NCI-H1417 treated with DMSO at 0.1 percent for 48 hours (cell line): ENCODE measurements around the gene PPP1R13B.
"Not testable (repeated sequence)": the region's sequence is repeated elsewhere in the genome, so short reads cannot be mapped to it uniquely, and the experiment has no call there.

Experiments
- DNase-seq: peaks from one replicate; lab custom pipeline; 2025; lab: John Stamatoyannopoulos, UW

Gene PPP1R13B

GRCh38 chr14:103699901-103700752, 147.2 kb downstream of the PPP1R13B start:
- DNase-seq: no peak

- DNase-seq: no peak
Measured at GRCh38 chr14:103699261-103699661, 148.1 kb downstream of the PPP1R13B start.

GRCh38 chr14:103698380-103699260, 148.8 kb downstream of the PPP1R13B start:
- DNase-seq: no peak

- no peak for DNase-seq
Measured at GRCh38 chr14:103697603-103698379, 149.6 kb downstream of the PPP1R13B start.

- DNase-seq: no peak
Measured at GRCh38 chr14:103697206-103697602, 150.2 kb downstream of the PPP1R13B start.

GRCh38 chr14:103696466-103697071, 150.8 kb downstream of the PPP1R13B start:
- no peak for DNase-seq

- no peak for DNase-seq
Measured at GRCh38 chr14:103696070-103696402, 151.3 kb downstream of the PPP1R13B start.

GRCh38 chr14:103695296-103696069, 151.9 kb downstream of the PPP1R13B start:
- DNase-seq: no peak

- no peak for DNase-seq
Measured at GRCh38 chr14:103694572-103695026, 152.8 kb downstream of the PPP1R13B start.

- DNase-seq: no peak
Measured at GRCh38 chr14:103693515-103693914, 153.9 kb downstream of the PPP1R13B start.

- no peak for DNase-seq
Measured at GRCh38 chr14:103692871-103693270, 154.5 kb downstream of the PPP1R13B start.

- DNase-seq: no peak
Measured at GRCh38 chr14:103692159-103692558, 155.2 kb downstream of the PPP1R13B start.

GRCh38 chr14:103691655-103692054, 155.7 kb downstream of the PPP1R13B start:
- not testable (repeated sequence) for DNase-seq

- no peak for DNase-seq
Measured at GRCh38 chr14:103690332-103690731, 157.0 kb downstream of the PPP1R13B start.

GRCh38 chr14:103688906-103689902, 158.2 kb downstream of the PPP1R13B start:
- no peak for DNase-seq

- no peak for DNase-seq
Measured at GRCh38 chr14:103688441-103688840, 158.9 kb downstream of the PPP1R13B start.

- no peak for DNase-seq
Measured at GRCh38 chr14:103687712-103688111, 159.7 kb downstream of the PPP1R13B start.

- no peak for DNase-seq
Measured at GRCh38 chr14:103686831-103687485, 160.4 kb downstream of the PPP1R13B start.
